GM19193 (cell line): ENCODE measurements around the gene PTPRN2.

Experiments used
- POLR2A ChIP-seq: IDR thresholded peaks from 4 replicates; pipeline ENCODE4 v1.6.1; 2011; ENCODE audit not compliant: insufficient read depth, insufficient read length; ENCODE audit errors: extremely low read depth

The PTPRN2 gene

GRCh38 chr7:158270856-158271413 is 316.7 kb downstream of the PTPRN2 start:
- TF ChIP-seq POLR2A, result no peak

- no peak for TF ChIP-seq POLR2A
These were observed 317.4 kb downstream of the PTPRN2 start for GRCh38 chr7:158270106-158270775.

DNA sequence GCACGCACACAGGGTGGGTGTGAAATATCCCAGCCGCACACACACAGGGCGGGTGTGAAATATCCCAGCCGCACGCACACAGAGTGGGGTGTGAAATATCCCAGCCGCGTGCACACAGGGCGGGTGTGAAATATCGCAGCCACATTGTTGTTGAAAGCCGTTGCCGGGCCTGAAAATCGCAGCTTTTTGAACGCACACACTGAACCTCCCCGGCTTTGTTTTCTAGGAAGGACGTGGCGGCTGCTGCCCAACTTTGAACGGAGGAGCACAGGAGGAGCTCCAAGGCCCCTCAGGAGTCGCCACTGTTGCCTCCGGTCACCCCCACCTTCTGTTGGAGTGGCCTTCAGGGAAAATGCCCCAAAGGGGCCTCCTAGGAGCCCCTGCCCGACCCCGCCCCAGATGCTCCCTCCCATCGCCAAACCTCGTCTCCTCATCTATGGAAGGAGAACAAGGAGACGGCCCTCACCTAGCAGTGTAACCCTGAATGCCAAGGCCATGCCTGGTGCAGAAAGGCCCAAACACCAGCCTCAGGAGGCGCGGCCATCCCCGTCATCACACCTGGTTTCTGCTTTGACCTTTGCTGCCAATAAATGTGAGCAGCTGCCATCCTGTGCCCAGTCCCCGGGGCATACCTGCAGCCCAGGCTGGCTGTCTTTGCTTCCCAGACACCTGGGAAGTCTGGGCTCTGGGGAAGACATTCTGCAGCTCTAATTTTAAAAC is 318.6 kb downstream of the PTPRN2 start:
- no peak for TF ChIP-seq POLR2A

DNA sequence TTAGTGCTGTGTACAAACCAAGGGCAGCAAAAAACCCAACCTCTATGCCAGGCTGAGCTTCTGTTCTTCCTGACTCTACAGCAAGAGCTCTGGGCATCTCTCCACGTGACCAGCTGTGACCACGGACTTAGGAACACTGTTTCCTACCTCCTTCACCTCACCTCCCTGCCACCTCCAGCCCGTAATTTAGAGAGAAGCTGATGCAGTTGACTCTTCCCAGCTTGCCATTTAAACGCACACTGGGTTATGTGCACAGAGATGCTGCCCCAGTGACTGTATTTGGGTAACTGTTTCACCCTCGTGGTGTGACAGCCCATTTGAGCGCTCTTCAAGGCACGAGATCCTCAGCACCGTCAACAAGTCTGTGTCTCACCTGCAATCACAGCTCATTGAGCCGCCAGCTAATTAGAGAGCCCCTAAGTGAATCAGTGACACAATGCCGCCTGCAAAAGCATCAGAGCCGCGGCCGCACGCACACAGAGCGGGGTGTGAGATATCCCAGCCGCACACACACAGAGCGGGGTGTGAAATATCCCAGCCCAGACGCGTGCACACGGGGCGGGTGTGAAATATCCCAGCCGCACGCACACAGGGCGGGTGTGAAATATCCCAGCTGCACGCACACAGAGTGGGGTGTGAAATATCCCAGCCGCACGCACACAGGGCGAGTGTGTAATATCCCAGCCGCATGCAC is 319.7 kb downstream of the PTPRN2 start:
- TF ChIP-seq POLR2A, result no peak

DNA sequence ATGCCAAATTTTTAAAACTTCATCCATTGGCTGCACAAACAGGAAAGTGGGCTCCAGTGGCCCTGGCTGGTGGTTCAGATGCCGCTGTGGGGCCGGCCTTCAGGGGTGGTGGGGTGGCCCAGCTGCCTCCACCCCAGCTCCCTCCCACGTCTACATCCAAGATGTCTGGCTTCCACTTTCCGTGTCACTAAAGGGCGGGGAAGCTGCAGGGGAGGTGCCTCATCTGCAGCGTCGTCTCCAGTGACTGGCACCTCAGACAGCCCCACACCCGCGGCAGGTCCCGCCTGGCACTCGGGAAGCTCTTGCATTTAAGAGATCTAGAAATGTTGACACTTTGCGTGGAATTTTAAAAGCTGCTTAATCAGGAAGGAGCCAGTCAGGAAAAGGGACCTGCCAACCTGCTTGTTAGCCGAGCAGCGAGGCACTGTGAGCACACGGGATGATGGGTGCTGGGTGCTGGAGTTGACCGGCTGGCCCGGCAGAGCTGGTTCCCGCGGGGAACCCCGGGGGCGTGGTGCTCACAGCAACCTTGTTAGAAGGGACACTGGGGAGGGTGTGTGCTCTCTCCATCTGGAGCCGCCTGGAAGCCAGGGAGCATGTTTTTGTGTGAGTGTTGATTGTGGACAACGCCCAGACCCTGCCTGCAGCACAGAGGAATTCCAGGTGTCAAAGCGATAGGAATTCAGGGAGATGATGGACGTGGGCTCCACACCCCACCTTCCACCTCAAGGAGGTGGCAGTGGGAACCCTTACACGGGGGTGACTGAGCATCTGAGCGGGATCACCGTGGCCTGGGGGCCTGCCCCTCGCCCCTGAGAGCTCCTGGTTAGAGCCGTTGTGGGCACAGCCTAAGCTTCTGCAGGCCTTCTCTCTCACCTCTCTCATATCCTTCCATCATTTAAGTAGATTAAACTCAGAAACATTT is 320.5 kb downstream of the PTPRN2 start:
- TF ChIP-seq POLR2A, result no peak

DNA sequence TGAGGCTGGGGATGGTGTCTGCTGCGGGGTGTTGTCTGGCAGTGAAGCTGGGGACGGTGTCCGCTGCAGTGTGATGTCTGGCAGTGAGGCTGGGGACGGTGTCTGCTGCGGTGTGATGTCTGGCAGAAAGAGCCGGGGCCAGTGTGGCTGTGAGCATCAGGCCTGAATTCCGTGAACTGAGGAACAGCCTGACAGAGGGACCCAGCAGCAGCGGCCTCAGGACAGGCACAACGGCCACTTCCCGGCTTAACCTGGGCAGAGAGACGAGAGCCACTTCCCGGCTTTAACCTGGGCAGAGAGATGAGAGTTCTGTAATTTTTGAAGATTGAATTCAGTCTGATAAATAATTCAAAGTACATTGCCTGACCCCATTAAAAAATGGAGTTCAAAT is 321.2 kb downstream of the PTPRN2 start:
- TF ChIP-seq POLR2A, result no peak

DNA sequence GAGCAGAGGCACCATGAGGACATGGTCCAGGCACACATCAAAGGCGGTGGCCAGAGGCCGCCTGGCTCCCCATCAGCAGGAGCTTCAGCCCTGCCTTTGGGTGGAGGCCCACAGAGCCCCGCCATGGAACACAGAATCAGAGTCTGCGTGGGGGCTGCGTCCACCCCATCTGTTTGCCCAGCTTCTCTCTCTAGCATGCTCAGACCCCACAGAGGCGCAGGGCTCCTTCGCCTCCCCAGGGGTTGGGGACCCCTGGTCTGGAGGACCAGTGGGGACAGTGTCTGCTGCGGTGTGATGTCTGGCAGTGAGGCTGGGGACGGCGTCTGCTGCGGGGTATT is 321.9 kb downstream of the PTPRN2 start:
- TF ChIP-seq POLR2A, result no peak

- no peak for TF ChIP-seq POLR2A
These were observed 322.5 kb downstream of the PTPRN2 start for GRCh38 chr7:158264881-158265742.

DNA sequence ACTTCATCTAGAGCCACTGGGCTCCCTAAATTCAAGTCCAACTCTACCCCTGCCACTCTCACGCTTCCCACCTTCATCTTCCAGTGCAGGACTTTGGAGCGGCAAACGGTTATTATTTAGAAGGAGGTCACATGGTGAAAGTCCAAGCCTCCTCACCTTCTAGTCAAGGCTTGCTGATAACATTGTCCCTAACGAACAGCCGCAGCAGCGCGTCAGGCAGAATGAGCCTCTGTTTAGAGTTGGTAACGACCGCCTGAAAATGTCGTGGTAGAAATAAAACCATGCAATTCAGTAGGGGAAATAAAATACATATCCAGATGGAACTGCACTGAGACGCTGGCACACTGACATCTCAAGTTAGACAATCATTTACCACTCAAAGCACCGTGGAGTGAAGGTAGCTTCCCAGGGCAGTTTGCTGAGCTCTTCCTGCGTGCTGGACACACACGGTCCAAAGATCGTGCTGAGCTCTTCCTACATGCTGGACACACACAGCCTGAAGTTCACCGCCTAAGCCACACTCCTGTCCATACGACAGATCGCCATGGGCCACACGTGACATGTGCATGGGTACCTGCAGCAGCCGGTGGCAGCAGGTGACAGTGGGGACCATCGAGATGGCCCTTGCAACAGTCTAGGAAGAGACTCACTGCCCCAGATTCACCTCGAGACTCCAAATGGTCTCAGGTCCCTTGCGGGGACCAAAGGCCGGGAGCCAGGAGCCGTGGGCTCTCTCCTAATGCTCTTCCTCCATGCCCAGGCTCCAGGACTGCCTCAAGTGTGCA is 323.5 kb downstream of the PTPRN2 start:
- TF ChIP-seq POLR2A, result no peak

DNA sequence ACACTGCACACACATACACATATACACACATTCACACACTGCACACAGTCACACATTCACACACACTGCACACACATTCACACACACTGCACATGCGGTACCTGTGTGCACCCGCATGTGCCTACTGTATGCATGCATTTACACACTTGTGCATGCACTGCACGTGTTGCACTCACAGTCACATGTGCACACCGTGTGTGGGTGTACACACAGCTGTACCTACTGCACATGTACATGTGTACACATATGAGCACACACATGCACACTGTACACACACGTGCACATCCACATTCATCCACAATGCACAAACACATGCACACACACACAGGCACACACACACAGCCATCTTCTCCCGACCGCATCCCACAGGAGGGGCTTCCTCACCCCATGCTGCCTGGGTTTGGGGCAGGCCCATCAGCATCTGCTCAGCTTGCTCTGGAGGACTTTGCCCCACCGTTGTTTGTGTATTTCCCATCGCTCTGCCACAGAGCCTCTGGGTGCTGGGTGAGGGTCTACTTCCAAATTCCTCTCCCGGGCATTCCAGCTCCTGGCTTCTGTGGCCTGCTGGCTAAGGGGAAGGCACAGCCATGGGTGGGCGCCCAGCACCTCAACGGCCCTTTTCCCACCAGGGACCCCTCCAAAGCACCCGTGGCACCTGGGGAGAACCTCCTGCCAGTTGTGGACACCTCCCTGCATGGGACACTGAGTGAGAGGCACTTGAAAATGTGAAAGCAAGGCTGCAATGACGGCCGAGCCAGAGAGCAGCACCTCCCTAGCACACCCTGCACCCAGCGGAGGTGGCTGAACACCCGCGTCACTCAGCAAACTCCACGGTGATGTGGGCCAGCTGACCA is 324.3 kb downstream of the PTPRN2 start:
- no peak for TF ChIP-seq POLR2A

DNA sequence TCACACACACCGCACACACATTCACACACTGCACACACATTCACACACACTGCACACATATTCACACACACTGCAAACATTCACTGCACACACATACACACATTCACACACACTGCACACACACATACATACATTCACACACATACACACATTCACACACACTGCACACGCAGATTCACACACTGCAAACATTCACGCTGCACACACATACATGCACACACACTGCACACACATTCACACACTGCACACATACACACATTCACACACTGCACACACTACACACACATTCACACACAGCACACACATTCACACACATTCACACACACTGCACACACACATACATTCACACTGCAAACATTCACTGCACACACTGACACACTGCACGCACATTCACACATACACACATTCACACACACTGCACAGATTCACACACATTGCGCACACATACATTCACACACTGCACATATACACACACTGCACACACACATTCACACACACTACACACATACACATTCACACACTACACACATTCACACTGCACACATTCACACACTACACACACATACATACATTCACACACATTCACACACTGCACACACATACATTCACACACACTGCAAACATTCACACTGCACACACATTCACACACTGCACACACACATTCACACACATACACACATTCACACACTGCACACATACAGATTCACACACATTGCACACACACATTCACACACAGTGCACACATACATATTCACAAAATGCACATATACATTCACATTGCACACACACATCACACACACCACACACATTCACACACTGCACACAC is 325.1 kb downstream of the PTPRN2 start:
- TF ChIP-seq POLR2A, result no peak
